Suprapubic skin (tissue), 4 donors: ENCODE data around the gene CLIP2. TPM values are rescaled to one million over a fixed set of nuclear protein-coding genes. Genes with fewer than 3 reads are reported as not detected.

Source experiments
- DNase-seq, 2 donors: peaks; one replicate each; pipeline ENCODE4 v3.0.0-alpha.2; 2019; ENCODE audit warnings: low spot score in 2 of 2
- H3K27ac ChIP-seq: fragments of 200-600 bp; sonication (generic); one replicate; pipeline ENCODE4 v1.5.1; 2019
- H3K27me3 ChIP-seq: fragments of 200-600 bp; sonication (generic); one replicate; pipeline ENCODE4 v1.5.1; 2019
- H3K36me3 ChIP-seq: fragments of 200-600 bp; sonication (generic); one replicate; pipeline ENCODE4 v1.5.1; 2019
- H3K4me1 ChIP-seq: fragments of 200-600 bp; sonication (generic); one replicate; pipeline ENCODE4 v1.5.1; 2019
- H3K4me3 ChIP-seq: fragments of 200-600 bp; sonication (generic); one replicate; pipeline ENCODE4 v1.5.1; 2019; ENCODE audit warnings: mild to moderate bottlenecking
- H3K9me3 ChIP-seq: fragments of 200-600 bp; sonication (generic); one replicate; pipeline ENCODE4 v1.5.1; 2019
- EP300 ChIP-seq: sonication (generic); formaldehyde crosslinking; IDR thresholded peaks from one replicate; pipeline ENCODE4 v1.6.1; 2017; ENCODE audit warnings: antibody characterized with exemption
- POLR2A ChIP-seq, 2 donors: fragments of 450-650 bp; IDR thresholded peaks; one replicate each; pipeline ENCODE4 v1.6.1; 2017; ENCODE audit warnings: antibody characterized with exemption in 2 of 2, mild to moderate bottlenecking in 2 of 2, moderate library complexity in 2 of 2
- POLR2AphosphoS5 ChIP-seq, 3 donors: sonication (generic); formaldehyde crosslinking; IDR thresholded peaks; one replicate each; pipeline ENCODE4 v1.6.1; 2017; ENCODE audit warnings: antibody characterized with exemption in 3 of 3
- WGBS: methylation state at CpG from one replicate; pipeline ENCODE4 v1.1.5; 2018; 5-methylcytosine and 5-hydroxymethylcytosine counted together
- total RNA-seq, 4 donors: library from RNA; depleted of rRNA; stranded (reverse); fragments of >200 nt; gene quantifications; one replicate each; pipeline ENCODE4 v1.1.0, GENCODE V29; 2016
- TF ChIP-seq, protein P1 (sequence below), 2 donors: fragments of 200-600 bp in 1 of 2; fragments of 450-650 bp in 1 of 2; sonication (generic) in 1 of 2; IDR thresholded peaks; one replicate each; pipeline ENCODE4 v1.5.1; 2016 to 2019; ENCODE audit warnings: antibody characterized with exemption in 2 of 2, mild to moderate bottlenecking in 1 of 2, moderate library complexity in 1 of 2

CLIP2 gene
- total RNA-seq, 4 donors from 2014 or later: 26.9 to 73.6 (median 32.5) TPM

DNA sequence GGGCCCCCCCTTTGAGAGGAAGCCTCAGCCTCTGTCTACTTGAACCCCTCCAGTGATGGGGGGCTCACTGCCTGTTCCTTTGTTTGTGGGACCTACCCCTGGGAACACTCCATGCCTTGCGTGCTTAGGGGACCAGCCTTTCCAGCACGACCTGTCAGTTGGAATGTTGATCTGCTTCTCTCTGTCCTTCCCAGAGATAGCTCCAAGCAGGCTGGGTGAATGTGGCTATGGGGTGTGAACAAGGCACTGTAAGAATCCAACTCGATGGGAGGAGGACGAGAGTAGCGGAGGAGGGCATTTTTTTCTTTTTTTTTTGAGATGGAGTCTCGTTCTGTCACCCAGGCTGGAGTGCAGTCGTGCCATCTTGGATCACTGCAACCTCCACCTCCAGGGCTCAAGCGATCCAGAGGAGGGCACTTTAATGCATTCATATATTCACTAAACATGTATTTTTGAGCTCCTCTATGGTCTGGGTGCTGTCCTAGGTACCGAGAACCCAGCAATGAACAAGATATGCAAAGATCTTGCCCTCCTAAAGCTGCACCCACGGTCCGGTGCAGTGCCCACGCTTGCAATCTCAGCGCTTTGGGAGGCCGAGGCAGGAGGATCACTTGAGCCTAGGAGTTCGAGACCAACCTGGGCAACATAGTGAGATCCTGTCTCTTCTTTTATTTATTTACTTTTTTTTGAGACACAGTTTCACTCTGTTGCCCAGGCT, 8.5 kb downstream of the CLIP2 start:
- 77% methylated on average over 15 of the region's 15 CpGs for WGBS
- no peaks in the 10 kb centered on the region for H3K9me3 ChIP-seq
- no peak for TF ChIP-seq EP300
- TF ChIP-seq, protein P1, sequence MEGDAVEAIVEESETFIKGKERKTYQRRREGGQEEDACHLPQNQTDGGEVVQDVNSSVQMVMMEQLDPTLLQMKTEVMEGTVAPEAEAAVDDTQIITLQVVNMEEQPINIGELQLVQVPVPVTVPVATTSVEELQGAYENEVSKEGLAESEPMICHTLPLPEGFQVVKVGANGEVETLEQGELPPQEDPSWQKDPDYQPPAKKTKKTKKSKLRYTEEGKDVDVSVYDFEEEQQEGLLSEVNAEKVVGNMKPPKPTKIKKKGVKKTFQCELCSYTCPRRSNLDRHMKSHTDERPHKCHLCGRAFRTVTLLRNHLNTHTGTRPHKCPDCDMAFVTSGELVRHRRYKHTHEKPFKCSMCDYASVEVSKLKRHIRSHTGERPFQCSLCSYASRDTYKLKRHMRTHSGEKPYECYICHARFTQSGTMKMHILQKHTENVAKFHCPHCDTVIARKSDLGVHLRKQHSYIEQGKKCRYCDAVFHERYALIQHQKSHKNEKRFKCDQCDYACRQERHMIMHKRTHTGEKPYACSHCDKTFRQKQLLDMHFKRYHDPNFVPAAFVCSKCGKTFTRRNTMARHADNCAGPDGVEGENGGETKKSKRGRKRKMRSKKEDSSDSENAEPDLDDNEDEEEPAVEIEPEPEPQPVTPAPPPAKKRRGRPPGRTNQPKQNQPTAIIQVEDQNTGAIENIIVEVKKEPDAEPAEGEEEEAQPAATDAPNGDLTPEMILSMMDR (IDR thresholded peaks at IDR 0.05): no peak
- TF ChIP-seq POLR2A (IDR thresholded peaks at IDR 0.05): no peak
- TF ChIP-seq POLR2AphosphoS5 (IDR thresholded peaks at IDR 0.05): no peak
- no peak overlapping the region for H3K27ac ChIP-seq
- H3K27me3 ChIP-seq: no peaks in the 10 kb centered on the region
- DNase-seq: no peak
- H3K4me1 ChIP-seq: peaks cover 18% of the 10 kb centered on the region
- H3K36me3 ChIP-seq: no peaks in the 10 kb centered on the region
- H3K4me3 ChIP-seq: no peak overlapping the region

DNA sequence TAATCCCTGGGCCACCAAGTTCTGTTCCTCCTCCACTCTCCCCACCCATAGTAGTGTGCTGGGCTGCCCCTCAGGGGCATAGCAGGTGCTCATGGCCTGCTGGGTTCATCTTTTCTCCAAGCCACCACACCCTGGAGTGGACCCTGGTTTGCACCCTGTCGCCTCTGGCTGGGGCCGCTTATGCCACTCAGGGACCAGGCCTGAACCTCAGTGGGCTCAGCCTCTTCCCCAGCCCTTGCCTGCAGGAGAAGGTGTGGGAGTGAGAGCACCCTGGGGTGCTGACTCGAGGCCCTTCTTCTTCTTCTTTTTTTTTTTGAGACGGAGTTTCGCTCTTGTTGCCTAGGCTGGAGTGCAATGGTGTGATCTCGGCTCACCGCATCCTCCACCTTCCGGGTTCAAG, 10.2 kb downstream of the CLIP2 start:
- 86% methylated on average over 8 of the region's 8 CpGs for WGBS
- Histone ChIP-seq H3K4me1 (peaks cover 12% of the 10 kb centered on the region), H3K9me3 (no peaks in the 10 kb centered on the region), H3K36me3 (no peaks in the 10 kb centered on the region), H3K4me3 (no peak overlapping the region), H3K27me3 (no peaks in the 10 kb centered on the region), H3K27ac (no peak overlapping the region)
- TF ChIP-seq EP300: no peak
- TF ChIP-seq POLR2AphosphoS5 (IDR thresholded peaks at IDR 0.05): no peak
- no peak for TF ChIP-seq POLR2A (IDR thresholded peaks at IDR 0.05)
- TF ChIP-seq, protein P1 (IDR thresholded peaks at IDR 0.05): no peak
- DNase-seq: no peak

DNA sequence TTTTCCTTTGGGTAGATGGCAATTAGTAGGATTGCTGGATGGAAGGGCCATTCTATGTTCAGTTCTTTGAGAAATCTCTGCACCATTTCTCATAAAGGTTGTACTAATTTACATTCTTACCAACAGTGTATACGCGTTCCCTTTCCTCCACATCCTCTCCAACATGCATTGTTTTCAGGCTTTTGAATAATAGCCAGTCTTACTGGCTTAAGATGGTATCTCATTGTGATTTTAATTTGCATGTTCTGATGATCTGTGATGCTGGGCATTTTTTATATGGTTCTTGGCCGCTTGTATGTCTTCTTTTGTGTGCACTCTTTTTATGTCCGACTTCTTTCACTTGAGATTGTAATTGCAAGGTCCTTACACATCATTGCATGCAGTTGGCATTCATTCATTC, 11.7 kb downstream of the CLIP2 start:
- no peaks in the 10 kb centered on the region for H3K36me3 ChIP-seq
- no peaks in the 10 kb centered on the region for H3K9me3 ChIP-seq
- 83% methylated on average over 4 of the region's 4 CpGs for WGBS
- TF ChIP-seq, protein P1 (IDR thresholded peaks at IDR 0.05): no peak
- TF ChIP-seq POLR2AphosphoS5 (IDR thresholded peaks at IDR 0.05) (no peak), POLR2A (IDR thresholded peaks at IDR 0.05) (no peak), EP300 (no peak)
- no peak for DNase-seq
- H3K4me1 ChIP-seq: peaks cover 9% of the 10 kb centered on the region
- no peaks in the 10 kb centered on the region for H3K27me3 ChIP-seq
- H3K27ac ChIP-seq: no peak overlapping the region
- H3K4me3 ChIP-seq: no peak overlapping the region

DNA sequence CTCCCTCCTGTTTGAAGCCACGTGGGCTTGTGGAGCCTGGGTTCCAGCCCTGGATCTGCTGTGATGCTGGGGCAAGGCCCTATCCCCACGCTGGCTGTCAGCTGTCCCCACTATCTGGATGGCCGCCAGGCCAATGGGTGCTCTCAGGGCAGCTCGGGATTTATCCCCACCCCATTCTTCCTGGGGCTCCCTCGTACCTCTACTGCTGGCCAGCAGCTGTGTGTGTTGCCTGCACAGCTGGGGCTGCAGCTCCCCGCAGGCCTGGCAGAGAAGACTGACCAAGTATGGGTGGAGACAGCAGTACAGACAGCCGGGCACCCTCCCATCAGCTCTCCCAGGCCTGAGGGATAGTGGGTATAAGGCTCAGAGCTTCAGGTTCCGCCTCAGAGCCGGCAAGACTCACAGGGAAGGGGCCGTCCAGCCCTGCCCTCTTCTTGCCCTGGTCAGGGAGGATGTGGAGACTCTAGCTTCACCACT, 13.6 kb downstream of the CLIP2 start:
- Histone ChIP-seq H3K27ac (no peak overlapping the region), H3K4me1 (peaks cover 27% of the 10 kb centered on the region)

DNA sequence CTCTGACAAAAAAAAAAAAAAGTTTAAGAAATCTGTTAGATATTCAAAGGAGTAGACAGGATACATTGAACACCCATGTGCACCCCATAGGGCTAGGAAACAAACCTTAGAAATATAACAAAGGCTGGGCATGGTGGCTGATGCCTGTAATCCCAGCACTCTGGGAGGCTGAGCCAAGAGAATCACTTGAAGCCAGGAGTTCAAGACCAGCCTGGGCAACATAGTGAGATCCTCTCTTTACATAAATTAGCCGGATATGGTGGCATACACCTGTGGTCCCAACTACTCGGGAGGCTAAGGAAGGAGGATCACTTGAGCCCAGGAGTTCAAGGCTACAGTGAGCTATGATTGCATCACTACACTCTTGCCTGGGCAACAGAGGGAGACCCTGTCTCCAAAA, 15.3 kb downstream of the CLIP2 start:
- TF ChIP-seq EP300 (no peak), POLR2A (IDR thresholded peaks at IDR 0.05) (no peak), POLR2AphosphoS5 (IDR thresholded peaks at IDR 0.05) (no peak)
- TF ChIP-seq, protein P1 (IDR thresholded peaks at IDR 0.05): no peak
- Histone ChIP-seq H3K9me3 (no peaks in the 10 kb centered on the region), H3K27me3 (no peaks in the 10 kb centered on the region), H3K36me3 (no peaks in the 10 kb centered on the region), H3K27ac (no peak overlapping the region), H3K4me3 (no peak overlapping the region), H3K4me1 (peaks cover 22% of the 10 kb centered on the region)
- DNase-seq: no peak
- 100% methylated on average over 2 of the region's 2 CpGs for WGBS

More for the DNA sequence above, 13.6 kb downstream of the CLIP2 start:
- Histone ChIP-seq H3K27me3 (no peaks in the 10 kb centered on the region), H3K36me3 (no peaks in the 10 kb centered on the region), H3K9me3 (no peaks in the 10 kb centered on the region), H3K4me3 (no peak overlapping the region)
- TF ChIP-seq, protein P1 (IDR thresholded peaks at IDR 0.05): no peak
- TF ChIP-seq POLR2A (IDR thresholded peaks at IDR 0.05) (no peak), EP300 (no peak), POLR2AphosphoS5 (IDR thresholded peaks at IDR 0.05) (no peak)
- no peak for DNase-seq
- 40% methylated on average over 5 of the region's 10 CpGs for WGBS
